ENCODE results near the gene INPP4A.
"Not testable (repeated sequence)": the region's sequence is repeated elsewhere in the genome, so short reads cannot be mapped to it uniquely, and the experiment has no call there.

INPP4A gene

GRCh38 chr2:98416383-98417159, 28.1 kb upstream of the INPP4A start:
- Histone ChIP-seq H4K20me1 (no peaks in the 10 kb centered on the region), H3K4me1 (no peaks in the 10 kb centered on the region), H3K36me3 (no peaks in the 10 kb centered on the region), H3K4me2 (no peak overlapping the region), H3K27me3 (no peaks in the 10 kb centered on the region), H3K4me3 (no peak overlapping the region), H3K9me3 (peaks cover 16% of the 10 kb centered on the region), H3K9ac (no peak overlapping the region), H3K27ac (no peak overlapping the region)
- TF ChIP-seq Cebpa-rat (IDR thresholded peaks at IDR 0.05), result no peak

- no peaks in the 10 kb centered on the region for H3K36me3 ChIP-seq
- no peak overlapping the region for H3K4me3 ChIP-seq
- H4K20me1 ChIP-seq, result no peaks in the 10 kb centered on the region
- H3K4me1 ChIP-seq, result no peaks in the 10 kb centered on the region
- H3K9me3 ChIP-seq, result peaks cover 22% of the 10 kb centered on the region
- no peak overlapping the region for H3K9ac ChIP-seq
- no peak for TF ChIP-seq Cebpa-rat (IDR thresholded peaks at IDR 0.05)
- H3K4me2 ChIP-seq, result no peak overlapping the region
- H3K27ac ChIP-seq, result no peak overlapping the region
- no peaks in the 10 kb centered on the region for H3K27me3 ChIP-seq
These were observed 25.1 kb upstream of the INPP4A start for GRCh38 chr2:98419544-98419943.

- H3K4me2 ChIP-seq, result no peak overlapping the region
- H3K27me3 ChIP-seq, result no peaks in the 10 kb centered on the region
- no peaks in the 10 kb centered on the region for H3K4me1 ChIP-seq
- H3K9ac ChIP-seq, result no peak overlapping the region
- H3K9me3 ChIP-seq, result peaks cover 16% of the 10 kb centered on the region
- no peaks in the 10 kb centered on the region for H4K20me1 ChIP-seq
- no peak for TF ChIP-seq Cebpa-rat (IDR thresholded peaks at IDR 0.05)
- H3K27ac ChIP-seq, result no peak overlapping the region
- H3K36me3 ChIP-seq, result no peaks in the 10 kb centered on the region
- H3K4me3 ChIP-seq, result no peak overlapping the region
These were observed 24.5 kb upstream of the INPP4A start for GRCh38 chr2:98419977-98420725.

- Histone ChIP-seq H3K36me3 (no peaks in the 10 kb centered on the region), H3K9me3 (peaks cover 12% of the 10 kb centered on the region), H3K4me3 (no peak overlapping the region), H3K9ac (no peak overlapping the region), H3K4me1 (no peaks in the 10 kb centered on the region), H4K20me1 (no peaks in the 10 kb centered on the region), H3K4me2 (no peak overlapping the region), H3K27me3 (no peaks in the 10 kb centered on the region), H3K27ac (no peak overlapping the region)
- TF ChIP-seq Cebpa-rat (IDR thresholded peaks at IDR 0.05), result no peak
These were observed 22.2 kb upstream of the INPP4A start for GRCh38 chr2:98422449-98422848.

GRCh38 chr2:98426771-98427170, 17.9 kb upstream of the INPP4A start:
- H3K9ac ChIP-seq, result no peak overlapping the region
- no peak overlapping the region for H3K4me2 ChIP-seq
- H4K20me1 ChIP-seq, result no peaks in the 10 kb centered on the region
- H3K9me3 ChIP-seq, result peaks cover 16% of the 10 kb centered on the region
- no peaks in the 10 kb centered on the region for H3K27me3 ChIP-seq
- no peak overlapping the region for H3K4me3 ChIP-seq
- TF ChIP-seq Cebpa-rat (IDR thresholded peaks at IDR 0.05), result no peak
- H3K27ac ChIP-seq, result no peak overlapping the region
- H3K4me1 ChIP-seq, result no peaks in the 10 kb centered on the region
- no peaks in the 10 kb centered on the region for H3K36me3 ChIP-seq

- H3K9ac ChIP-seq, result no peak overlapping the region
- no peak for TF ChIP-seq Cebpa-rat (IDR thresholded peaks at IDR 0.05)
- peaks cover 7% of the 10 kb centered on the region for H3K4me1 ChIP-seq
- H3K4me3 ChIP-seq, result no peak overlapping the region
- H3K4me2 ChIP-seq, result no peak overlapping the region
- H4K20me1 ChIP-seq, result no peaks in the 10 kb centered on the region
- H3K36me3 ChIP-seq, result no peaks in the 10 kb centered on the region
- H3K27me3 ChIP-seq, result no peaks in the 10 kb centered on the region
- peaks cover 50% of the 10 kb centered on the region for H3K9me3 ChIP-seq
- no peak overlapping the region for H3K27ac ChIP-seq
These were observed 12.5 kb upstream of the INPP4A start for GRCh38 chr2:98432145-98432544.

GRCh38 chr2:98433363-98433964, 11.2 kb upstream of the INPP4A start:
- H3K27ac ChIP-seq, result no peak overlapping the region
- H3K4me3 ChIP-seq, result no peak overlapping the region
- no peaks in the 10 kb centered on the region for H3K27me3 ChIP-seq
- no peak for TF ChIP-seq Cebpa-rat (IDR thresholded peaks at IDR 0.05)
- H3K4me1 ChIP-seq, result peaks cover 7% of the 10 kb centered on the region
- H3K36me3 ChIP-seq, result no peaks in the 10 kb centered on the region
- peak overlapping the region; percentile 21; the same call in 1 of the 2 replicates for H3K4me2 ChIP-seq
- H4K20me1 ChIP-seq, result no peaks in the 10 kb centered on the region
- H3K9me3 ChIP-seq, result peaks cover 54% of the 10 kb centered on the region
- no peak overlapping the region for H3K9ac ChIP-seq

- H3K4me2 ChIP-seq, result no peak overlapping the region
- no peak overlapping the region for H3K4me3 ChIP-seq
- no peak overlapping the region for H3K9ac ChIP-seq
- no peaks in the 10 kb centered on the region for H4K20me1 ChIP-seq
- no peak overlapping the region for H3K27ac ChIP-seq
- H3K27me3 ChIP-seq, result no peaks in the 10 kb centered on the region
- peaks cover 7% of the 10 kb centered on the region for H3K4me1 ChIP-seq
- peaks cover 61% of the 10 kb centered on the region for H3K9me3 ChIP-seq
- H3K36me3 ChIP-seq, result no peaks in the 10 kb centered on the region
- no peak for TF ChIP-seq Cebpa-rat (IDR thresholded peaks at IDR 0.05)
These were observed 10.2 kb upstream of the INPP4A start for GRCh38 chr2:98434492-98434891.

- not testable (repeated sequence) for H3K4me1 ChIP-seq, H3K4me2 ChIP-seq, H3K9ac ChIP-seq, H3K27me3 ChIP-seq, H3K36me3 ChIP-seq, H3K27ac ChIP-seq, H4K20me1 ChIP-seq, H3K4me3 ChIP-seq
- H3K9me3 ChIP-seq, result peaks cover 61% of the 10 kb centered on the region
These were observed 9.0 kb upstream of the INPP4A start for GRCh38 chr2:98435670-98436069.

GRCh38 chr2:98436734-98437133, 7.9 kb upstream of the INPP4A start:
- no peak overlapping the region for H3K9ac ChIP-seq

More at GRCh38 chr2:98436734-98437133, 7.9 kb upstream of the INPP4A start:
- Histone ChIP-seq H3K27ac (no peak overlapping the region), H4K20me1 (no peaks in the 10 kb centered on the region), H3K4me1 (peaks cover 7% of the 10 kb centered on the region), H3K36me3 (no peaks in the 10 kb centered on the region), H3K9me3 (peaks cover 57% of the 10 kb centered on the region), H3K4me2 (no peak overlapping the region; the same call in 1 of the 2 replicates), H3K27me3 (no peaks in the 10 kb centered on the region), H3K4me3 (no peak overlapping the region)
- no peak for TF ChIP-seq Cebpa-rat (IDR thresholded peaks at IDR 0.05)
